ENCODE data around the gene MOV10L1. TPM values are rescaled to one million over a fixed set of nuclear protein-coding genes. Genes with fewer than 3 reads are reported as not detected.

The MOV10L1 gene
- total RNA-seq, 3 donors from 2014 or later = 0.16 to 0.44 (median 0.33) TPM

- Histone ChIP-seq H3K27me3 (peaks cover 0 to 22% of the 10 kb centered on the region in 2 donors), H3K9me3 (peaks cover 0 to 9% of the 10 kb centered on the region in 2 donors), H3K36me3 (no peaks in the 10 kb centered on the region), H3K27ac (no peak overlapping the region), H3K4me3 (no peak overlapping the region), H3K4me1 (no peaks in the 10 kb centered on the region)
- DNase-seq (ENCODE audit: low spot score in 2 of 2) = no peak
- intact Hi-C loops (cut with DNase I; ENCODE audit: low total_unique reads) = no loop called here
- no peak for TF ChIP-seq CTCF (IDR thresholded peaks at IDR 0.05)
- no peak for TF ChIP-seq POLR2AphosphoS5 (IDR thresholded peaks at IDR 0.05)
- no peak for TF ChIP-seq POLR2A (IDR thresholded peaks at IDR 0.05)
Observed at GRCh38 chr22:50092342-50092741, 2.5 kb downstream of the MOV10L1 start.

DNA sequence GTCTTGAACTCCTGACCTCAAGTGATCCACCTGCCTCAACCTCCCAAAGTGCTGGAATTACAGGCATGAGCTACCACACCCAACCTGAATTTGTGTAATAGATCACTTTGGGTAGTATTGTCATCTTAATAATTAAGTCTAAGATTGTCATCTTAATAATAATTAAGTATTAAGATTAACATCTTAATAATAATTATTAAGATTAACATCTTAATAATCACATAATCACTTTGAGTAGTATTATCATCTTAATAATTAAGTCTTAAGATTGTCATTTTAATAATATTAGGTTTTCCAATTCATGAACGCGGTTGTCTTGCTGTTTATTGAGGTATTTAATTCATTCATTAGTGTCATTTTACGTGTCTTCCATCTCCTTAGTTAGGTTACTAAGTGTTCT lies 8.2 kb downstream of the MOV10L1 start:
- no peak for DNase-seq (ENCODE audit: low spot score in 2 of 2)
- H3K27me3 ChIP-seq = no peaks in the 10 kb centered on the region
- no peak overlapping the region for H3K27ac ChIP-seq
- intact Hi-C loops (cut with DNase I; ENCODE audit: low total_unique reads) = no loop called here
- no peaks in the 10 kb centered on the region for H3K36me3 ChIP-seq
- H3K4me3 ChIP-seq = no peak overlapping the region
- H3K4me1 ChIP-seq = no peaks in the 10 kb centered on the region
- TF ChIP-seq POLR2AphosphoS5 (IDR thresholded peaks at IDR 0.05) (no peak), POLR2A (IDR thresholded peaks at IDR 0.05) (no peak)
- no peaks in the 10 kb centered on the region for H3K9me3 ChIP-seq

GRCh38 chr22:50101870-50102565 lies 12.2 kb downstream of the MOV10L1 start:
- H3K4me1 ChIP-seq = no peaks in the 10 kb centered on the region
- no peak for TF ChIP-seq POLR2A (IDR thresholded peaks at IDR 0.05)
- TF ChIP-seq POLR2AphosphoS5 (IDR thresholded peaks at IDR 0.05) = no peak
- no peaks in the 10 kb centered on the region for H3K9me3 ChIP-seq
- no peak for DNase-seq (ENCODE audit: low spot score in 2 of 2)
- H3K4me3 ChIP-seq = no peak overlapping the region
- no peak overlapping the region for H3K27ac ChIP-seq
- intact Hi-C loops (cut with DNase I; ENCODE audit: low total_unique reads) = no loop called here
- no peaks in the 10 kb centered on the region for H3K27me3 ChIP-seq
- H3K36me3 ChIP-seq = no peaks in the 10 kb centered on the region

GRCh38 chr22:50102946-50103345 lies 13.1 kb downstream of the MOV10L1 start:
- H3K27me3 ChIP-seq = no peaks in the 10 kb centered on the region
- H3K27ac ChIP-seq = no peak overlapping the region
- TF ChIP-seq POLR2A (IDR thresholded peaks at IDR 0.05) = no peak
- H3K36me3 ChIP-seq = no peaks in the 10 kb centered on the region
- intact Hi-C loops (cut with DNase I; ENCODE audit: low total_unique reads) = no loop called here
- H3K9me3 ChIP-seq = no peaks in the 10 kb centered on the region
- no peak overlapping the region for H3K4me3 ChIP-seq
- peak in 1 of 2 donors; percentile 44 for DNase-seq (ENCODE audit: low spot score in 2 of 2)
- H3K4me1 ChIP-seq = no peaks in the 10 kb centered on the region

DNA sequence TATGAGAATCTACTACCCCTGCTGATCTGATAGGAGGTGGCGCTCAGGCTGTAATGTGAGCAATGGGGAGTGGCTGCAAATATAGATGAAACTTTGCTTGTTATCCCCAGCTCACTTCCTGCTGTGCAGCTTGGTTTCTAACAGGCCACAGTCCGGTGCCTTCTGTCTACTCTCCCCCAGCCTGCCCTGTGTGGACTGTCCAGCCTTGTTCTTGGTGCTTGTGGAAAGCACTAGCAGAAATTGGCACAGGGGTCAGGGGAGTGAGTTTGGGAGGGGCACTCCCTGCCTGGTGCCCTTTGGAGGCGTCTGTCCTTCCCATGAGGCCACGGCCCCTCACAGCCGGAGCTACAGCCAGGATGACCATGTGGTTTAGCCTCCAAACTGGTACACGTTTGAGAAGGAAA lies 14.3 kb downstream of the MOV10L1 start:
- TF ChIP-seq POLR2AphosphoS5 (IDR thresholded peaks at IDR 0.05) = no peak
- Histone ChIP-seq H3K27me3 (no peaks in the 10 kb centered on the region), H3K4me1 (no peaks in the 10 kb centered on the region), H3K4me3 (no peak overlapping the region), H3K36me3 (no peaks in the 10 kb centered on the region), H3K27ac (no peak overlapping the region), H3K9me3 (no peaks in the 10 kb centered on the region)
- DNase-seq (ENCODE audit: low spot score in 2 of 2) = no peak
- intact Hi-C loops (cut with DNase I; ENCODE audit: low total_unique reads) = no loop called here

GRCh38 chr22:50105208-50106100 lies 15.6 kb downstream of the MOV10L1 start:
- no peaks in the 10 kb centered on the region for H3K27me3 ChIP-seq
- H3K36me3 ChIP-seq = no peaks in the 10 kb centered on the region
- no peak overlapping the region for H3K4me3 ChIP-seq
- H3K27ac ChIP-seq = no peak overlapping the region
- no peak for DNase-seq (ENCODE audit: low spot score in 2 of 2)
- intact Hi-C loops (cut with DNase I; ENCODE audit: low total_unique reads) = no loop called here
- H3K9me3 ChIP-seq = no peaks in the 10 kb centered on the region
- no peak for TF ChIP-seq POLR2A (IDR thresholded peaks at IDR 0.05)
- TF ChIP-seq CTCF (IDR thresholded peaks at IDR 0.05) = no peak
- TF ChIP-seq POLR2AphosphoS5 (IDR thresholded peaks at IDR 0.05) = no peak
- no peaks in the 10 kb centered on the region for H3K4me1 ChIP-seq

- no peaks in the 10 kb centered on the region for H3K9me3 ChIP-seq
- H3K4me3 ChIP-seq = no peak overlapping the region
- no peaks in the 10 kb centered on the region for H3K27me3 ChIP-seq
- H3K4me1 ChIP-seq = no peaks in the 10 kb centered on the region
- TF ChIP-seq POLR2AphosphoS5 (IDR thresholded peaks at IDR 0.05) (no peak), POLR2A (IDR thresholded peaks at IDR 0.05) (no peak), CTCF (IDR thresholded peaks at IDR 0.05) (no peak)
- intact Hi-C loops (cut with DNase I; ENCODE audit: low total_unique reads) = no loop called here
- no peak for DNase-seq (ENCODE audit: low spot score in 2 of 2)
- H3K36me3 ChIP-seq = no peaks in the 10 kb centered on the region
- H3K27ac ChIP-seq = no peak overlapping the region
Observed at GRCh38 chr22:50107529-50107928, 17.7 kb downstream of the MOV10L1 start.

All from breast epithelium (tissue), 4 donors.